ENCODE measurements around the gene SERPINA5. TPM values are rescaled to one million over a fixed set of nuclear protein-coding genes. Genes with fewer than 3 reads are reported as not detected.

SERPINA5 gene
- total and polyA plus RNA-seq, 2 of the 13 experiments (the other 11 are each of a cell fraction or from before 2014, with no cell fraction given): 449 to 498 TPM

- TF ChIP-seq GPBP1L1 (CRISPR knock-in tag; IDR thresholded peaks at IDR 0.05) (no peak), RELA (CRISPR knock-in tag; IDR thresholded peaks at IDR 0.05) (no peak), NFKBIZ (CRISPR knock-in tag; IDR thresholded peaks at IDR 0.05) (no peak), SMAD9 (CRISPR knock-in tag; IDR thresholded peaks at IDR 0.05) (no peak), SSRP1 (CRISPR knock-in tag; IDR thresholded peaks at IDR 0.05) (peak; percentile 92), ZBTB2 (CRISPR knock-in tag; IDR thresholded peaks at IDR 0.05; ENCODE audit: low read depth) (no peak), ZKSCAN8 (CRISPR knock-in tag; IDR thresholded peaks at IDR 0.05; ENCODE audit: borderline replicate concordance) (no peak), MTA1 (CRISPR knock-in tag; IDR thresholded peaks at IDR 0.05; ENCODE audit: borderline replicate concordance) (no peak), ATM (IDR thresholded peaks at IDR 0.05; ENCODE audit: borderline replicate concordance) (no peak), MAZ (IDR thresholded peaks at IDR 0.05; ENCODE audit: borderline replicate concordance, low read depth, low read length) (no peak), MAZ (CRISPR knock-in tag; IDR thresholded peaks at IDR 0.05; ENCODE audit: low read depth) (no peak), ATF7-NPFF (CRISPR knock-in tag; IDR thresholded peaks at IDR 0.05; ENCODE audit: low read depth) (no peak), IRX3 (CRISPR knock-in tag; IDR thresholded peaks at IDR 0.05; ENCODE audit: borderline replicate concordance, low read depth) (no peak), RARG (CRISPR knock-in tag; IDR thresholded peaks at IDR 0.05; ENCODE audit: low read depth) (no peak), HOXA7 (CRISPR knock-in tag; IDR thresholded peaks at IDR 0.05) (no peak), CBFB (CRISPR knock-in tag; IDR thresholded peaks at IDR 0.05) (no peak), ZNF441 (CRISPR knock-in tag; IDR thresholded peaks at IDR 0.05; ENCODE audit: borderline replicate concordance) (no peak)
- TF ChIP-seq, protein P1, sequence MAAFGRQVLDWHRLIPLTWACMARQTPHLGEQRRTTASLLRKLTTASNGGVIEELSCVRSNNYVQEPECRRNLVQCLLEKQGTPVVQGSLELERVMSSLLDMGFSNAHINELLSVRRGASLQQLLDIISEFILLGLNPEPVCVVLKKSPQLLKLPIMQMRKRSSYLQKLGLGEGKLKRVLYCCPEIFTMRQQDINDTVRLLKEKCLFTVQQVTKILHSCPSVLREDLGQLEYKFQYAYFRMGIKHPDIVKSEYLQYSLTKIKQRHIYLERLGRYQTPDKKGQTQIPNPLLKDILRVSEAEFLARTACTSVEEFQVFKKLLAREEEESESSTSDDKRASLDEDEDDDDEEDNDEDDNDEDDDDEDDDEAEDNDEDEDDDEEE (CRISPR knock-in tag; IDR thresholded peaks at IDR 0.05): no peak
- TF ChIP-seq, protein P2, sequence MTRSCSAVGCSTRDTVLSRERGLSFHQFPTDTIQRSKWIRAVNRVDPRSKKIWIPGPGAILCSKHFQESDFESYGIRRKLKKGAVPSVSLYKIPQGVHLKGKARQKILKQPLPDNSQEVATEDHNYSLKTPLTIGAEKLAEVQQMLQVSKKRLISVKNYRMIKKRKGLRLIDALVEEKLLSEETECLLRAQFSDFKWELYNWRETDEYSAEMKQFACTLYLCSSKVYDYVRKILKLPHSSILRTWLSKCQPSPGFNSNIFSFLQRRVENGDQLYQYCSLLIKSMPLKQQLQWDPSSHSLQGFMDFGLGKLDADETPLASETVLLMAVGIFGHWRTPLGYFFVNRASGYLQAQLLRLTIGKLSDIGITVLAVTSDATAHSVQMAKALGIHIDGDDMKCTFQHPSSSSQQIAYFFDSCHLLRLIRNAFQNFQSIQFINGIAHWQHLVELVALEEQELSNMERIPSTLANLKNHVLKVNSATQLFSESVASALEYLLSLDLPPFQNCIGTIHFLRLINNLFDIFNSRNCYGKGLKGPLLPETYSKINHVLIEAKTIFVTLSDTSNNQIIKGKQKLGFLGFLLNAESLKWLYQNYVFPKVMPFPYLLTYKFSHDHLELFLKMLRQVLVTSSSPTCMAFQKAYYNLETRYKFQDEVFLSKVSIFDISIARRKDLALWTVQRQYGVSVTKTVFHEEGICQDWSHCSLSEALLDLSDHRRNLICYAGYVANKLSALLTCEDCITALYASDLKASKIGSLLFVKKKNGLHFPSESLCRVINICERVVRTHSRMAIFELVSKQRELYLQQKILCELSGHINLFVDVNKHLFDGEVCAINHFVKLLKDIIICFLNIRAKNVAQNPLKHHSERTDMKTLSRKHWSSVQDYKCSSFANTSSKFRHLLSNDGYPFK (CRISPR knock-in tag; IDR thresholded peaks at IDR 0.05; ENCODE audit: borderline replicate concordance): no peak
These were observed 33.6 kb downstream of the SERPINA5 start (continued) for GRCh38 chr14:94614802-94615201.
